CD8-positive, alpha-beta memory T cell (primary cell): ENCODE measurements around the gene RAD51B. TPM values are rescaled to one million over a fixed set of nuclear protein-coding genes. Genes with fewer than 3 reads are reported as not detected.
A peak's percentile ranks its signal among the peaks of the same experiment; 100 is the strongest.
"Not testable (repeated sequence)": the region's sequence is repeated elsewhere in the genome, so short reads cannot be mapped to it uniquely, and the experiment has no call there.

Experiments
- CTCF ChIA-PET: fragments of 350-600 bp; sonication (Branson Sonifier 250); formaldehyde crosslinking; loops from one replicate; lab custom pipeline; 2021; ENCODE audit warnings: antibody characterized with exemption; lab: Charles Lee
- POLR2A ChIA-PET: fragments of 350-600 bp; sonication (Branson Sonifier 250); formaldehyde crosslinking; loops from one replicate; lab custom pipeline; 2021; ENCODE audit warnings: antibody characterized with exemption; lab: Charles Lee
- DNase-seq, 5 donors: peaks; one replicate each; pipeline versions ENCODE4 v3.0.0 to v3.0.0-alpha.2; 2020 to 2022; ENCODE audit warnings: mixed read lengths in 1 of 5
- H3K27ac ChIP-seq: one replicate; pipeline ENCODE4 v1.7.0; 2013; ENCODE audit warnings: low read depth, mild to moderate bottlenecking, low read length, moderate library complexity
- H3K27me3 ChIP-seq: 2 replicates; pipeline ENCODE4 v1.7.0; 2013; ENCODE audit warnings: low read length, mild to moderate bottlenecking; ENCODE audit not compliant: insufficient read depth, poor library complexity, severe bottlenecking
- H3K36me3 ChIP-seq: 2 replicates; pipeline ENCODE4 v1.7.0; 2013; ENCODE audit warnings: mild to moderate bottlenecking, low read length, moderate library complexity; ENCODE audit not compliant: insufficient read depth
- H3K4me1 ChIP-seq: 2 replicates; pipeline ENCODE4 v1.7.0; 2013; ENCODE audit warnings: mild to moderate bottlenecking, low read length, moderate library complexity; ENCODE audit not compliant: insufficient read depth
- H3K4me3 ChIP-seq: 2 replicates; pipeline ENCODE4 v1.7.0; 2013; ENCODE audit warnings: mild to moderate bottlenecking, low read length
- H3K9me3 ChIP-seq: 2 replicates; pipeline ENCODE4 v1.7.0; 2013; ENCODE audit warnings: mild to moderate bottlenecking, low read length
- H3K27ac Mint-ChIP-seq, 8 donors: one replicate each; pipeline ENCODE4 v1.8.0; 2020 to 2021; ENCODE audit warnings: mixed read lengths in 8 of 8, mild to moderate bottlenecking in 6 of 8, inconsistent platforms in 3 of 8, moderate library complexity in 3 of 8
- H3K27me3 Mint-ChIP-seq, 2 donors: one replicate each; pipeline ENCODE4 v1.8.0; 2020 to 2021; ENCODE audit warnings: mixed read lengths in 2 of 2, mild to moderate bottlenecking in 1 of 2, moderate library complexity in 1 of 2
- H3K36me3 Mint-ChIP-seq, 3 donors: one replicate each; pipeline ENCODE4 v1.8.0; 2020 to 2021; ENCODE audit warnings: mixed read lengths in 3 of 3, inconsistent platforms in 1 of 3, mild to moderate bottlenecking in 1 of 3
- H3K4me1 Mint-ChIP-seq, 3 donors: one replicate each; pipeline ENCODE4 v1.8.0; 2020 to 2021; ENCODE audit warnings: mixed read lengths in 3 of 3, inconsistent platforms in 1 of 3, mild to moderate bottlenecking in 1 of 3
- H3K4me3 Mint-ChIP-seq, 7 donors: one replicate each; pipeline ENCODE4 v1.8.0; 2020 to 2021; ENCODE audit warnings: mixed read lengths in 7 of 7, mild to moderate bottlenecking in 6 of 7, moderate library complexity in 4 of 7, inconsistent platforms in 2 of 7
- H3K9me3 Mint-ChIP-seq, 5 donors: one replicate each; pipeline ENCODE4 v1.8.0; 2020 to 2022; ENCODE audit warnings: mixed read lengths in 5 of 5, mild to moderate bottlenecking in 3 of 5, moderate library complexity in 2 of 5, inconsistent platforms in 1 of 5
- polyA plus RNA-seq: library from polyadenylated mRNA; unstranded; fragments of 300-500 nt; fragmentation: Illumina TruSeq; gene quantifications from one replicate; pipeline ENCODE4 v1.2.3, GENCODE V29; 2021
- total RNA-seq, 2 experiments: library from RNA; stranded (reverse); gene quantifications; one replicate each; pipeline ENCODE4 v1.2.3, GENCODE V29; 2021

RAD51B gene
- total and polyA plus RNA-seq, 3 experiments from 2014 or later, result 15.7 to 22.9 (median 17.4) TPM

DNA sequence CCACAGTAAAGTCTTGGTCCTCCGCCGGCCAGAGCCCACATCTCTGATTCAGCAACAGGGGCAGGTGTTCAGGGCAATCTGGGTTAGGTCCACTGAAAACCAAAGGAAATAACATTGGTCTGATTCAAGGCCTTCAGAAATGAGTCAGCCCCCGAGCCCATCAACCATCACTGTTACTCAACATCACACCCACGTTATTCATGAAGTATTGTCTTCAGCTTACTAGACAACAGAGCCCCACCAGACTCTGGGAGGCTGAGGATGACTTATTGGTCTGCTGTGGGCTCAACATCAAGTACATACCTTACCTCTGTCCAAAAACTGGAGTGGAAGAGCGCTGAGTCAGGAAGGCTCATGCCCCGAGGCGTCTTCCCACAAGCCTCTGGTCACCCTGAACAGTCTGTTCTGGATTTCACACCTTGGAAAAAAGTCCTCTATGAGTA lies 875.8 kb downstream of the RAD51B start:
- CTCF ChIA-PET, result no interaction called here
- Histone ChIP-seq H3K36me3 (no peaks in the 10 kb centered on the region), H3K4me3 (no peak overlapping the region), H3K9me3 (no peaks in the 10 kb centered on the region), H3K27ac (no peak overlapping the region), H3K4me1 (no peaks in the 10 kb centered on the region), H3K27me3 (no peaks in the 10 kb centered on the region)
- peaks cover 0 to 4% (median 2%) of the 10 kb centered on the region in 3 donors for H3K36me3 Mint-ChIP-seq
- no peak for DNase-seq
- H3K4me1 Mint-ChIP-seq, result peaks cover 16 to 26% (median 25%) of the 10 kb centered on the region in 3 donors
- H3K4me3 Mint-ChIP-seq, result peak overlapping the region in 1 of 7 donors; percentile 17
- peak overlapping the region in 6 of 8 donors; percentile 13 to 88 (median 43) for H3K27ac Mint-ChIP-seq
- H3K27me3 Mint-ChIP-seq, result no peaks in the 10 kb centered on the region
- H3K9me3 Mint-ChIP-seq, result no peaks in the 10 kb centered on the region
- POLR2A ChIA-PET, result interaction anchor here (1.1 kb wide), 1 partner anchor 10 kb away, joined by 3 read pairs; no protein-coding TSS in a partner anchor

GRCh38 chr14:68695856-68696255 lies 876.3 kb downstream of the RAD51B start:
- no peaks in the 10 kb centered on the region for H3K27me3 ChIP-seq
- H3K9me3 ChIP-seq, result no peaks in the 10 kb centered on the region
- H3K27ac Mint-ChIP-seq, result peak overlapping the region in 3 of 8 donors; percentile 63 to 88 (median 76)
- no peak for DNase-seq
- H3K36me3 ChIP-seq, result no peaks in the 10 kb centered on the region
- no peak overlapping the region for H3K27ac ChIP-seq
- no peak overlapping the region for H3K4me3 Mint-ChIP-seq
- ChIA-PET POLR2A (no interaction called here), CTCF (no interaction called here)
- H3K36me3 Mint-ChIP-seq, result peaks cover 0 to 7% (median 2%) of the 10 kb centered on the region in 3 donors
- no peaks in the 10 kb centered on the region for H3K9me3 Mint-ChIP-seq
- H3K4me1 ChIP-seq, result no peaks in the 10 kb centered on the region
- H3K4me1 Mint-ChIP-seq, result peaks cover 16 to 26% (median 25%) of the 10 kb centered on the region in 3 donors
- H3K4me3 ChIP-seq, result no peak overlapping the region
- peaks cover 0 to under 1% of the 10 kb centered on the region in 2 donors for H3K27me3 Mint-ChIP-seq

DNA sequence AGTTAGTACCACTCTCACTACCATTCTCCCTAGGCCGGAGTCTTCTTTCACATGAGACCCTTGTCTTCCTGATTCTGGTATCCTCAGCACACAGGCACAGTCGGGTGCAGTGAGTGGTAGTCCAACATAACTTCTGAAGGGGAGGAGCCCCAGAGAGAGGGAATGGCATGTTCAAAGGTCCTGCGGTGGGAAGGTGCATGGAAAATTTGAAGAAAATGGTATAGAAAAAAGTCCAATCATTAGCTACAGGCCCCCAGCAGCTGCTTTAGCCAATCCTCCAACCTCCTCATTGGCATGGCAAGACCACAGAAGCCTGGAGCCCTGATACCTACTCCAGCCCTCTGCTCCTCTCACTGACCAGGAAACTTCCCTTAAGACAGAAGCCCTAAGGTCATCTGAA lies 876.7 kb downstream of the RAD51B start:
- Mint-ChIP-seq H3K4me3 (no peak overlapping the region), H3K27me3 (peaks cover 0 to 2% of the 10 kb centered on the region in 2 donors), H3K36me3 (peaks cover 0 to 9% (median 3%) of the 10 kb centered on the region in 3 donors), H3K9me3 (no peaks in the 10 kb centered on the region), H3K27ac (peak overlapping the region in 2 of 8 donors; percentile 4 to 76), H3K4me1 (peaks cover 16 to 26% (median 25%) of the 10 kb centered on the region in 3 donors)
- DNase-seq, result no peak
- Histone ChIP-seq H3K4me3 (no peak overlapping the region), H3K27ac (no peak overlapping the region), H3K36me3 (no peaks in the 10 kb centered on the region), H3K9me3 (no peaks in the 10 kb centered on the region), H3K4me1 (no peaks in the 10 kb centered on the region), H3K27me3 (no peaks in the 10 kb centered on the region)
- POLR2A ChIA-PET, result no interaction called here
- CTCF ChIA-PET, result no interaction called here

- H3K4me1 ChIP-seq, result no peaks in the 10 kb centered on the region
- H3K36me3 ChIP-seq, result no peaks in the 10 kb centered on the region
- no peak overlapping the region for H3K4me3 ChIP-seq
- H3K4me1 Mint-ChIP-seq, result peaks cover 16 to 26% (median 25%) of the 10 kb centered on the region in 3 donors
- no peaks in the 10 kb centered on the region for H3K9me3 Mint-ChIP-seq
- ChIA-PET CTCF (interaction anchor here (0.9 kb wide), 1 partner anchor 17 kb away, joined by 3 read pairs; no protein-coding TSS in a partner anchor), POLR2A (no interaction called here)
- DNase-seq, result no peak
- no peak overlapping the region for H3K4me3 Mint-ChIP-seq
- peak overlapping the region in 1 of 8 donors; percentile 45 for H3K27ac Mint-ChIP-seq
- peaks cover 0 to 9% (median 5%) of the 10 kb centered on the region in 3 donors for H3K36me3 Mint-ChIP-seq
- no peaks in the 10 kb centered on the region for H3K9me3 ChIP-seq
- peaks cover 0 to 2% of the 10 kb centered on the region in 2 donors for H3K27me3 Mint-ChIP-seq
- H3K27ac ChIP-seq, result no peak overlapping the region
- no peaks in the 10 kb centered on the region for H3K27me3 ChIP-seq
Observed at GRCh38 chr14:68696721-68697495, 877.3 kb downstream of the RAD51B start.

DNA sequence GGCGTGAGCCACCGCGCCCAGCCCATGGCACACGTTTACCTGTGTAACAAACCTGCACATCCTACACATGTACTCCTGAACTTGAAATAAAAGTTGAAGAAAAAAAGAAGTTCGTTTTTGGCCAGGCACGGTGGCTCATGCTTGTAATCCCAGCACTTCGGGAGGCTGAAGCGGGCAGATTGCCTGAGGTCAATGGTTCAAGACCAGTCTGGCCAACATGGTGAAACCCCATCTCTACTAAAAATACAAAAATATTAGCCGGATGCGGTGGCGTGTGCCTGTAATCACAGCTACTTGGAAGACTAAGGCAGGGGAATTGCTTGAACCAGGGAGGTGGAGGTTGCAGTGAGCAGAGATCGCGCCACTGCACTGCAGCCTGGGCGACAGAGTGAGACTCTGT lies 879.2 kb downstream of the RAD51B start:
- H3K4me3 ChIP-seq, H3K27ac Mint-ChIP-seq, H3K9me3 ChIP-seq, H3K9me3 Mint-ChIP-seq, CTCF ChIA-PET, H3K36me3 Mint-ChIP-seq, H3K27ac ChIP-seq, H3K4me1 ChIP-seq, H3K27me3 Mint-ChIP-seq, POLR2A ChIA-PET, H3K27me3 ChIP-seq, DNase-seq, H3K4me3 Mint-ChIP-seq, H3K36me3 ChIP-seq: not testable (repeated sequence)
- H3K4me1 Mint-ChIP-seq, result peaks cover 15 to 21% (median 16%) of the 10 kb centered on the region in 3 donors

- peaks cover 0 to 4% of the 10 kb centered on the region in 2 donors for H3K27me3 Mint-ChIP-seq
- H3K27ac Mint-ChIP-seq, result peak overlapping the region in 3 of 8 donors; percentile 11 to 55 (median 15)
- H3K27me3 ChIP-seq, result no peaks in the 10 kb centered on the region
- peaks cover 0 to 9% (median 5%) of the 10 kb centered on the region in 3 donors for H3K36me3 Mint-ChIP-seq
- ChIA-PET POLR2A (no interaction called here), CTCF (no interaction called here)
- H3K4me1 ChIP-seq, result no peaks in the 10 kb centered on the region
- H3K27ac ChIP-seq, result no peak overlapping the region
- no peak overlapping the region for H3K4me3 Mint-ChIP-seq
- DNase-seq, result no peak
- H3K4me3 ChIP-seq, result no peak overlapping the region
- no peaks in the 10 kb centered on the region for H3K9me3 ChIP-seq
- no peaks in the 10 kb centered on the region for H3K4me1 Mint-ChIP-seq
- no peaks in the 10 kb centered on the region for H3K9me3 Mint-ChIP-seq
- H3K36me3 ChIP-seq, result no peaks in the 10 kb centered on the region
Observed at GRCh38 chr14:68701001-68701741, 881.6 kb downstream of the RAD51B start.

DNA sequence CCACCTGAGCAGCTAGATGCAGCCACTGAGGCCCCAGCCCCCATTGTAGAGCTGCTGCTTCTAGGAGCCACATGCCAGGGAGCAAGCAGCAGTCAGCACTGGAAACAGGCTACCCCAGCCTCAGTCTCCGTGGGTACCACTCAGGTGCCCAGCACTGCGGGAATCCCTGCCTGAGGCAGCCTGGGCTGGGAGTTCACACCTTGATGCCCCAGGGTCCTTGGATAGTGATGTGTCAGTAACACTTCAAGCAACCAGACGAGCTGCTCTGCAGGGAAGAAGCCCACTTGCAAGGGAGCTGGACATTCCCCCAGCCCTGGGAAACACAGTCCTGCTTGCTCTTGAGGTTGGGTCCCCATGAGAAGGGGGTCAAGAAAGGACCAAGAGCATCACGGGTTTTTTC lies 882.6 kb downstream of the RAD51B start:
- Histone ChIP-seq H3K27ac (no peak overlapping the region), H3K36me3 (no peaks in the 10 kb centered on the region), H3K9me3 (no peaks in the 10 kb centered on the region), H3K4me1 (no peaks in the 10 kb centered on the region), H3K27me3 (no peaks in the 10 kb centered on the region), H3K4me3 (no peak overlapping the region)
- peaks cover 0 to 5% (median 0%) of the 10 kb centered on the region in 3 donors for H3K4me1 Mint-ChIP-seq
- H3K9me3 Mint-ChIP-seq, result no peaks in the 10 kb centered on the region
- no peak overlapping the region for H3K4me3 Mint-ChIP-seq
- peaks cover 0 to 9% (median 5%) of the 10 kb centered on the region in 3 donors for H3K36me3 Mint-ChIP-seq
- H3K27me3 Mint-ChIP-seq, result peaks cover 0 to 4% of the 10 kb centered on the region in 2 donors
- DNase-seq, result no peak
- CTCF ChIA-PET, result no interaction called here
- POLR2A ChIA-PET, result no interaction called here
- no peak overlapping the region for H3K27ac Mint-ChIP-seq

DNA sequence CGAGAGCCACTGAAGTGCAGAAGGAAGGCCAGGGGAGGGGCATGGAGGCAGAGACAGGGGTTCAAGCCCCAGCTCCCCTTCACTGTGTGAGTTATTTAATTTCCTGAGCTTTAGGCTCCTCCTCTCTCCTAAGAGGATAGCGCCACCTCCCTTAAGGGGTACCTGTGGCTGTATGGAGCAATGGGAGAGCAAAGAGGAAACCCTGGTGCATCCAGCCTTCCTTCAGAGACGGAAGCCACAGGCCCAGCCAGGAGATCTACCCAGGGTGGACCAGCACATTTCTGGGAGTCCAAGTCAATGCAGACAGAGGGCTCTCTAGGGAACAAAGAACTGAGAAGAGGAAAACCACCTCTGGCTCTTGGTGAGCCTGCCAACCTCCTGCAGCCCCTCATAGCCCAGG lies 883.0 kb downstream of the RAD51B start:
- Mint-ChIP-seq H3K4me3 (peak overlapping the region in 1 of 7 donors; percentile 40), H3K9me3 (no peaks in the 10 kb centered on the region), H3K36me3 (peaks cover 0 to 9% (median 5%) of the 10 kb centered on the region in 3 donors), H3K4me1 (peaks cover 0 to 6% (median 0%) of the 10 kb centered on the region in 3 donors), H3K27me3 (peaks cover 0 to 4% of the 10 kb centered on the region in 2 donors), H3K27ac (no peak overlapping the region)
- ChIA-PET POLR2A (no interaction called here), CTCF (interaction anchor here (1.2 kb wide), 1 partner anchor 14 kb away, joined by 3 read pairs; no protein-coding TSS in a partner anchor)
- H3K27ac ChIP-seq, result no peak overlapping the region
- H3K9me3 ChIP-seq, result no peaks in the 10 kb centered on the region
- DNase-seq, result no peak
- H3K27me3 ChIP-seq, result no peaks in the 10 kb centered on the region
- no peak overlapping the region for H3K4me3 ChIP-seq
- no peaks in the 10 kb centered on the region for H3K4me1 ChIP-seq
- H3K36me3 ChIP-seq, result no peaks in the 10 kb centered on the region
